NCI-H1092 treated with DMSO at 0.1 percent for 48 hours (cell line): ENCODE data around the gene PLEK.
A peak's percentile ranks its signal among the peaks of the same experiment; 100 is the strongest.
"Not testable (repeated sequence)": the region's sequence is repeated elsewhere in the genome, so short reads cannot be mapped to it uniquely, and the experiment has no call there.

Source experiments
- DNase-seq: peaks from one replicate; lab custom pipeline; 2025; lab: John Stamatoyannopoulos, UW

Gene PLEK

DNA sequence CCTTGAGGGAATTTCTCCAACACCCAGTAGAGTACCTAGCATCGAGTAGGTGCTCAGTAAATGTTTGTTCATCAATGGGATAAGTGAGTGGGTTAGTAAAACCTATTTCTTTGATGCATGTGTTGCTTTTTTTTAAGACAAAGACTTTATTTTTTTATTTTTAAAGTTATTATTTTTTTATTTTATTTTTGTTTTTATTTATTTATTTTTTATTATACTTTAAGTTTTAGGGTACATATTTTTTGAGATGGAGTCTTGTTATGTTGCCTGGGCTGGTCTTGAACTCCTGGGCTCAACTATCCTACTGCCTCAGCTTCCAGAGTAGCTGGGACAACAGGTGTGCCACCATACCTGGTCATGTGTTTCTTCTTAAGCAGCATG lies 20.8 kb downstream of the PLEK start:
- no peak for DNase-seq

DNA sequence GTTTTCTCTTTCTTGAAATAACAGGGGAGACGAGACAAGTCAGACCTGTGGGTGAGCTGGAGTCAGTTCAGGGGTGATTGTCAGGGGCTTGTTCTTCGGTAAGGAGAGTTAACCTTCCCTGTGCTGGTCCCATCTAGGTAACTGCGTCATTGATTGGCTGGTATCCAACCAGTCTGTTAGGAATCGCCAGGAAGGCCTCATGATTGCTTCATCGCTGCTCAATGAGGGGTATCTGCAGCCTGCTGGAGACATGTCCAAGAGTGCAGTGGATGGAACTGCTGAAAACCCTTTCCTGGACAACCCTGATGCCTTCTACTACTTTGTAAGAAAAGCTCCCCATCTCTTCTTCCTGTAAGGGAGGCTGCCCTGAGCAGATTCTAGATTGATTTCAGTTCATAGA lies 21.3 kb downstream of the PLEK start:
- DNase-seq, result no peak

- DNase-seq, result no peak
Observed at GRCh38 chr2:68387408-68388350, 22.6 kb downstream of the PLEK start.

GRCh38 chr2:68388358-68388757 lies 23.3 kb downstream of the PLEK start:
- DNase-seq, result no peak

DNA sequence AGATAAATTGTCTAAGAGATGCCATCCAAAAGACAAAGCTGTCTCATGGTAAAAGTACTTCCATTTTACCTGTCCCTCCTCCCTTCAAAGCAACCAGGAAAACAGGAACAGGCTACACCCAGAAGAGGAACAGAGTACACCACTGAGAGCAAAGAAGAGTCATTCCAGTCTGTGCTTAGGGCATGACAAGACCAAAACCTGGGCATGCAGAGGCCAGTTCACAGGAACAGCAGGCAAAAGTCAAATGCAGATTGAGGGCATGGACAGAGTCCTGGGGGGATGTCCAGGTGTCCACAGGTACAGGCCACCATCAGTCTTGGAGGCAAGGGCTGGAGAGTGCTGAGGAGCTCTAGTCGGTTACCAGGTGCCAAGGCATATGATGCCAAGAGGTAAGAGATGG lies 23.7 kb downstream of the PLEK start:
- DNase-seq, result no peak

GRCh38 chr2:68390114-68390513 lies 25.0 kb downstream of the PLEK start:
- no peak for DNase-seq

DNA sequence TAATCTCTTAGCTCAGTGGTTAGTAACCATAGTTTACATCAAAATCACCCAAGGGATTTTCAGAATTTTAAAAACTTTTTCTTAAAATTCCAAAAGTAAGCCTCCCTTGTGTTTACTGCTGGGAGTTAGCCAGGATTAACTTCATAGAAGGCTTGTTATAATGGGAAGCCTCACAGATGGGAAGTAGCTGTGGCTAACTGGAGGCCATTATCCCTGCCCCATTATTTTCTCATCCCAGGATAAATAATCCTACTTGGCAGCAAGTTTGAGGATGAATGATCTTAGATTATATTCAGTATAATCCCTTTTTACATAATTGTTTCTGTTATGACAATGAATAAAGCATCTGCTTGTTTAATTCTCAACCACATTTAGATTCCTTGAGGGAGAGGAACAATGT lies 25.5 kb downstream of the PLEK start:
- DNase-seq, result no peak

- DNase-seq, result no peak
Observed at GRCh38 chr2:68391099-68391498, 26.0 kb downstream of the PLEK start.

DNA sequence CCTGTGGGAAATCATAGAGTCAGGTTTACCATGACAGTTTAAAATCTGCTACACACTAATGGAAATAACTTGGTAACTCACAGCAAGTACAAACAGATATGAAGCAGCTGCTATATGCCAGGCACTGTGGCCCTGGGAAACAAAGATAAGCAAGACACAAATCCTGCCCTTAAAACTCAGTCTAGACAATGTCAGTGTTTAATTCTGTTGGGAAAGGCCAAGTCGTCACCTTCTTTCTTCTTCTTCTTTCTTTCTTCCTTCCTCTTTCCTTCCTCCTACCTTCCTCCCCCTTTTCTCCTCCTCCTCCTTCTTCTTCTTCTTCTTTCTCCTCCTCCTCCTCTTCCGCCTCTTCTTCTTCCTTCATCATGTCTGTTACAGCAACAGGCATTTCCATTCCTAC lies 26.8 kb downstream of the PLEK start:
- no peak for DNase-seq

DNA sequence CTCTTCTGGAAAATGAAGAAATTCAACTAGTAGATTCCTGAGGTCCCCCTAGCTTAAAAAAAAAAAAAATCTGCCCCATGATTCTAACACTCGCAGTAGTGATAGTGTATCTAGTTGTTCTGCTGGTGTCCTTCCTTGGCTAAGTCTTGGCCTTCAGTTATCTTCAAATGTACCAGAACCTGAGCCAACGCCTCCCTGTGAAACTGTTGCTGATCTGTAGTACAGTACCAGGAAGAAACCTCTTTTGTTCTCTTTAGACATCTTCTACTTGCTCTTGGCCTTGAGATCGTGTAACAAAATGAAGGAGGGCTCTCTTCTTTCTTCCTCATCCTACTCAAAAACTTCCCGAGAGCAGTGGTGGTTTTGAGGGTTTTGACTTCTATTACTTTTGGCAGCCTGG lies 31.0 kb downstream of the PLEK start:
- no peak for DNase-seq

DNA sequence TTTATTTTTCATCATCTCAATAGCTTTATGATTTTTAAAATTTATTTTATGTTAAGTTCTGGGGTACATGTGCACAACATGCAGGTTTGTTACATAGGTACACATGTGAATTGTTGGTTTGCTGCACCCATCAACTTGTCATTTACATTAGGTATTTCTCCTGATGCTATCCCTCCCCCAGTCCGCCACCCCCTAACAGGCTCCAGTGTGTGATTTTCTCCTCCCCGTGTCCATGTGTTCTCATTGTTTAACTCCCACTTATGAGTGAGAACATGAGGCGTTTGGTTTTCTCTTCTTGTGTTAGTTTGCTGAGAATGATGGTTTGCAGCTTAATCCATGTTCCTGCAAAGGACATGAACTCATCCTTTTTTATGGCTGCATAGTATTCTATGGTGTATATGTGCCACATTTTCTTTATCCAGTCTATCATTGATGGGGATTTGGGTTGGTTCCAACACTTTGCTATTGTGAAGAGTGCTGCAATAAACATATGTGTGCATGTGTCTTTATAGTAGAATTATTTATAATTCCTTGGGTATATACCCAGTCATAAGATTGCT lies 32.7 kb downstream of the PLEK start:
- not testable (repeated sequence) for DNase-seq

DNA sequence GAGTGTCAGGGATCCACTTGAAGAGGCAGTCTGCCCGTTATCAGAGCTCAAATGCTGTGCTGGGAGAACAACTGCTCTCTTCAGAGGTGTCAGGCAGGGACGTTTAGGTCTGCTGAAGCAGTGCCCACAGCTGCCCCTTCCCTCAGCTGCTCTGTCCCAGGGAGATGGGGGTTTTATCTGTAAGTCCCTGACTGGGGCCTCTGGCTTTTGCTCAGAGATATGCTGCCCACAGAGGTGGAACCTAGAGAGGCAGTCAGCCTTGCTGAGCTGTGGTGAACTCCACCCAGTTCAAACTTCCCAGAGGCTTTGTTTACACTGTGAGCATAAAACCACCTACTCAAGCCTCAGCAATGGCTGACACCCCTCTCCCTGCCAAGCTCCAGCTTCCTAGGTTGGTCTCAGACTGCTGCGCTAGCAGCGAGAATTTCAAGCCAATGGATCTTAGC lies 38.1 kb downstream of the PLEK start:
- DNase-seq, result no peak

GRCh38 chr2:68404164-68404563 lies 39.1 kb downstream of the PLEK start:
- no peak for DNase-seq

- DNase-seq, result no peak
Observed at GRCh38 chr2:68404893-68405799, 40.1 kb downstream of the PLEK start.

DNA sequence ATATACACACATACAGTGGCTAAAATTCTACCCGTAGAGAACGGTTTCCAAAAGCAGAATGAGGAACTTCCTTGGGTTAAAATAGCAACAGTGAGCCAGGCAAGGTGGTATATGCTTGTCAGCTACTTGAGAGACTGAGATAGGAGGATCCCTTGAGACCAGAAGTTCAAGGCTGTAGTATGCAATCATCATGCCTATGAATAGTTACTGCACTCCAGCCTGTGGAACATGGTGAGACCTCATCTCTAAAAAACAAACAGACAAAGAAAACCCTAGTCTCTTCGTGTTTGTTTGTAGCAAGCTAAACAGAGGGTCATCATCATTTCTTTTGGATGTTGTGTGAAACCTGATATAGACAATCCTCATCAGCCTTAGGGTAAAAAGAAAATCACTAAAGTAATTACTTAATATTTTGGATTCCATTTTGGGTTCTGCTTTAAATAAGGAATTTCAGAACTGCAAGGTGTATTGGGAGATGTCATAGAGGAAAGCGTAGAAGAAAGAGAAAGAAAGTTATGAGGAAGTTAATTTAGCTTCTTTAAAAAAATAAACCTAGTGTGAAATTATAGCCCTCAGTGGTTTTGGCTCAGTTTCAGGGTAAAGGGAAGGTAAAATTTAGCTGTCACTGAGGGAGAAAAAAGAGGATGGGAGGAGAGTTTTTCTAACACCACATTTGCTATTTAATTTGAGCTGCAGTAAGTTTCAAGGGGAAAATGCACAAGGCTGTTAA lies 46.5 kb downstream of the PLEK start:
- DNase-seq, result no peak

GRCh38 chr2:68412127-68412819 lies 47.2 kb downstream of the PLEK start:
- no peak for DNase-seq

DNA sequence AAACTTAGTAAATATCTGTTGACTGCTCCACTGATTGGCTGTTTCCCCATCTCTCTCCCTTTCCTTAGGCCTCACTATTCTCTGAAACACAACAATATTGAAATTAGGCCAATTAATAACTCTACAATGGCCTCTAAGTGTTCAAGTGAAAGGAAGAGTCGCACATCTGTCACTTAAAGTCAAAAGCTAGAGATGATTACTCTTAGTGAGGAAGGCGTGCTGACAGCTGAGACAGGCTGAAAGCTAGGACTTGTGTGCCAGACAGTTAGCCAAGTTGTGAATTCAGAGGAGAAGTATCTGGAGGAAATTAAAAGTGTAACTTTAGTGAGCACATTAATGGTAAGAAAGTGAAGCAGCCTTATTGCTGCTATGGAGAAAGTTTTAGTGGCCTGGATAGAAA lies 48.4 kb downstream of the PLEK start:
- DNase-seq, result no peak

DNA sequence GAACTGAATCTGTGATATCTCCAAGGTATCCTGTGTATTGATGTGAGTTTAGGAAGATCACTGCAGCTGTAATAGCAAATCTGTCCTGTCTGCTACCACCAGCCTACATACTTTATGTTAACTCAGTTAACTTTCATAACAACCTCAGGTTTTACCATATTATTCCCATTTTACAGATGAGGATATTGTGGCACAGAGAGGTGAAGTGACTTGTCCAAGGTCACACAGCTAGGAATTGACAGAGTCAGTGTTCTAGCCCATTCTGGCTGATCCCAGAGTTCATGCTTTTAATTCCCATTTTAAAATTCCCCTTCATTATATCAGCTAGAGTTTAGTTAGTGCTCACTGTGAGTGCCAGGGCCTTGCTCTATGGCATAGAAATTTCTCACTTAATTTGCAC lies 49.4 kb downstream of the PLEK start:
- DNase-seq, result no peak

GRCh38 chr2:68414876-68415275 lies 49.8 kb downstream of the PLEK start:
- peak; percentile 30 for DNase-seq

DNA sequence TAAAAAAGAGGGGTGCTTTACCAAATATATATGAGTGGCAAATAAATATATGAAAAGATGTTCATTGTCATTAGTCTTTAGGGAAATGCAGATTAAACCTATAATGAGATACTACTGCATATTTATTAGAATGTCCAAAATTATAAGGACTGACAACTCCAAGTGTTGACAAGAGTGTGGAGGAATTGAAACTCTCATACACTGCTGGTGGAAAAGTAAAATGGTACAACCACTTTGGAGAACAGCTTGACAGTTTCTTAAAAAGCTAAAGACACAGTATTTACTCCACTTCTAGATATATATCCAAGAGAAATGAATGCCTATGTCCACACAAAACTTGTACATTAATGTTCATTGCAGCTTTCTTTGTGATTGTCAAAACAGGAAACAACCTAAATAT lies 50.4 kb downstream of the PLEK start:
- no peak for DNase-seq

GRCh38 chr2:68416081-68416675 lies 51.1 kb downstream of the PLEK start:
- no peak for DNase-seq
